ENCODE data around the gene GRIK2.

DNA sequence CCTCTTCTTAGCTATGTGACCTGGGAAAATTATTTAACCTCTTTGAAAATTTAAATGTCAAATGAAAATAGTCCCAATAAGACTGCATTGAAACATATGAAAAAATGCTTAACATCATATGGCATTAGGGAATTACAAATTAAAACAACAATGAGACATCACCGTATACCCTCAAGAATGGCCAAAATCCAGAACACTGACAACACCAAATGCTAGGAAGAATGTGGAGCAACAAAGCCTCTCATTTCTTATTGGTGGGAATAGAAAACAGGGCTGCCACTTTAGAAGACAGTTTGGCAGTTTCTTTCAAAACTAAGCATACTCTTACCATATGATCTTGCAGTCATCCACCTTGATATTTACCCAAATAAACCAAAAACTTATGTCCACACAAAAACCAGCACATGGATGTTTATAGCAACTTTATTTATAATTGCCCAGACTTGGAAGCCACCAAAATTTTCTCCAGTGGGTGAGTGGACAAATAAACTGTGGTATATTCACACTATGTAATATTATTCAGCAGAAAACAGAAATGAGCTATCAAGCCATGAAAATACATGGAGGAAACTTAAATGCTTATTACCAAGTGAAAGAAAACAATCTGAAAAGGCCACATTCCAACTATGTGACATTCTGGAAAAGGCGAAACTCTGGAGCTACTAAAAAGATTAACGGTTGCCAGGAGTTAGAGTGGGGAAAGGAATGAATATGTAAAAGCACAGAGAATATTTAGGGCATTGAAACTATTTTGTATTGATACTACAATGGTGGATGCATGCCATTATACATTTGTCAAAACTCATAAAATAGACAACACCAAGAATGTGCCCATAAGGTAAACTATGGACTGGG is 459.9 kb downstream of the GRIK2 start:
- TF ChIP-seq POLR2AphosphoS5 (IDR thresholded peaks at IDR 0.05; ENCODE audit: low read depth, low read length) (no peak), TAF1 (IDR thresholded peaks at IDR 0.05; ENCODE audit: borderline replicate concordance, insufficient read depth, low read length) (no peak), SIN3A (IDR thresholded peaks at IDR 0.05; ENCODE audit: borderline replicate concordance, insufficient read depth, low read length) (no peak), FOXP2 (optimal IDR thresholded peaks at IDR 0.05; ENCODE audit: borderline replicate concordance, extremely low read depth, extremely low read length, insufficient read depth) (no peak)
- TF ChIP-seq, protein P1, sequence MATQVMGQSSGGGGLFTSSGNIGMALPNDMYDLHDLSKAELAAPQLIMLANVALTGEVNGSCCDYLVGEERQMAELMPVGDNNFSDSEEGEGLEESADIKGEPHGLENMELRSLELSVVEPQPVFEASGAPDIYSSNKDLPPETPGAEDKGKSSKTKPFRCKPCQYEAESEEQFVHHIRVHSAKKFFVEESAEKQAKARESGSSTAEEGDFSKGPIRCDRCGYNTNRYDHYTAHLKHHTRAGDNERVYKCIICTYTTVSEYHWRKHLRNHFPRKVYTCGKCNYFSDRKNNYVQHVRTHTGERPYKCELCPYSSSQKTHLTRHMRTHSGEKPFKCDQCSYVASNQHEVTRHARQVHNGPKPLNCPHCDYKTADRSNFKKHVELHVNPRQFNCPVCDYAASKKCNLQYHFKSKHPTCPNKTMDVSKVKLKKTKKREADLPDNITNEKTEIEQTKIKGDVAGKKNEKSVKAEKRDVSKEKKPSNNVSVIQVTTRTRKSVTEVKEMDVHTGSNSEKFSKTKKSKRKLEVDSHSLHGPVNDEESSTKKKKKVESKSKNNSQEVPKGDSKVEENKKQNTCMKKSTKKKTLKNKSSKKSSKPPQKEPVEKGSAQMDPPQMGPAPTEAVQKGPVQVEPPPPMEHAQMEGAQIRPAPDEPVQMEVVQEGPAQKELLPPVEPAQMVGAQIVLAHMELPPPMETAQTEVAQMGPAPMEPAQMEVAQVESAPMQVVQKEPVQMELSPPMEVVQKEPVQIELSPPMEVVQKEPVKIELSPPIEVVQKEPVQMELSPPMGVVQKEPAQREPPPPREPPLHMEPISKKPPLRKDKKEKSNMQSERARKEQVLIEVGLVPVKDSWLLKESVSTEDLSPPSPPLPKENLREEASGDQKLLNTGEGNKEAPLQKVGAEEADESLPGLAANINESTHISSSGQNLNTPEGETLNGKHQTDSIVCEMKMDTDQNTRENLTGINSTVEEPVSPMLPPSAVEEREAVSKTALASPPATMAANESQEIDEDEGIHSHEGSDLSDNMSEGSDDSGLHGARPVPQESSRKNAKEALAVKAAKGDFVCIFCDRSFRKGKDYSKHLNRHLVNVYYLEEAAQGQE (IDR thresholded peaks at IDR 0.05; ENCODE audit: insufficient read depth in 1 of 2, low read depth in 2 of 2, low read length in 2 of 2): no peak

Data from PFSK-1 (cell line).